Adipocyte (in vitro differentiated cells): ENCODE data around the gene PLA2G10.
"Not testable (repeated sequence)": the region's sequence is repeated elsewhere in the genome, so short reads cannot be mapped to it uniquely, and the experiment has no call there.

Experiments used
- DNase-seq: peaks from one replicate; pipeline ENCODE4 v3.0.0-alpha.2; 2015; ENCODE audit warnings: low read depth
- H3K27me3 ChIP-seq: replicated peaks from 2 replicates; pipeline ENCODE4 v1.7.0; 2013; ENCODE audit warnings: mild to moderate bottlenecking, low read length, moderate library complexity; ENCODE audit not compliant: control insufficient read depth, insufficient read depth
- H3K36me3 ChIP-seq: 2 replicates; pipeline ENCODE4 v1.7.0; 2013; ENCODE audit warnings: low read length, mild to moderate bottlenecking, moderate library complexity; ENCODE audit not compliant: control insufficient read depth, insufficient read depth, severe bottlenecking
- H3K4me1 ChIP-seq: 2 replicates; pipeline ENCODE4 v1.7.0; 2013; ENCODE audit warnings: mild to moderate bottlenecking, low read length, moderate library complexity; ENCODE audit not compliant: control insufficient read depth, insufficient read depth
- H3K4me3 ChIP-seq: 2 replicates; pipeline ENCODE4 v1.7.0; 2013; ENCODE audit warnings: mild to moderate bottlenecking, low read length, moderate library complexity
- H3K9ac ChIP-seq: 2 replicates; pipeline ENCODE4 v1.7.0; 2013; ENCODE audit warnings: mild to moderate bottlenecking, low read length, moderate library complexity
- H3K9me3 ChIP-seq: 2 replicates; pipeline ENCODE4 v1.7.0; 2013; ENCODE audit warnings: mild to moderate bottlenecking, low read length, moderate library complexity; ENCODE audit not compliant: control insufficient read depth

The PLA2G10 gene

DNA sequence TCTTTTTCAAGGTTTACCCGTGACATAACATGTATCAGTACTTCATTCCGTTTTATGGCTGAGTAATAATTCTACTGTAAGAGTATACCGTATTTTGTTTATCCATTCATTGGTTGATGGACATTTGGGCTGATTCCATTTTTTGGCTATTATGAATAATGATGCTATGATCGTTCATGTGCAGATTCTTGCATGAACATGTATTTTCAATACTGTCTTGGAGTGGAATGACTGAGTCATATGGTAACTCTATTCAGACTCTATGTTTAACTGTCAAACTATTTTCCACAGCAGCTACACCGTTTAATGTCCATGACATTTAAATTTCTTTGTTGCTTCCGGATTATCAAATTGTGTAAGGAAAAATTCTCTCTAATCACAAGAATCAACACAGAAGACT, 43.5 kb downstream of the PLA2G10 start:
- DNase-seq, result no peak
- Histone ChIP-seq H3K9me3 (no peaks in the 10 kb centered on the region), H3K27me3 (no peaks in the 10 kb centered on the region), H3K4me1 (no peaks in the 10 kb centered on the region), H3K4me3 (no peak overlapping the region), H3K9ac (no peak overlapping the region), H3K36me3 (peaks cover 83% of the 10 kb centered on the region)

DNA sequence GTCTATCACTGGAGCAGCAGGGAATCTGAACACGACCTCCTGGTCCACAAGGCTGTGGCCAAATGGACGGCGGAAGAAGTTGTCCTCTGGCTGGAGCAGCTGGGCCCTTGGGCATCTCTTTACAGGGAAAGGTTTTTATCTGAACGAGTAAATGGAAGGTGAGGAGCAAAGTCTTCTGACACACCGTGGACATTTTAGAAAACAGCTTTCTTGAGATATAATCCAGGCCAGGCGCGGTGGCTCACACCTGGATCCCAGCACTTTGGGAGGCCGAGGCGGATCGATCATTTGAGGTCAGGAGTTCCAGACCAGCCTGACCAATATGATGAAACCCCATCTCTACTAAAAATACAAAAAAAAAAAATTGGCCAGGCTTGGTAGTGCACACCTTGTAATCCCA, 44.3 kb downstream of the PLA2G10 start:
- H3K4me1 ChIP-seq, result no peaks in the 10 kb centered on the region
- H3K9me3 ChIP-seq, result no peaks in the 10 kb centered on the region
- no peak overlapping the region for H3K4me3 ChIP-seq
- no peak overlapping the region for H3K9ac ChIP-seq
- no peaks in the 10 kb centered on the region for H3K27me3 ChIP-seq
- H3K36me3 ChIP-seq, result peaks cover 83% of the 10 kb centered on the region
- DNase-seq, result no peak

DNA sequence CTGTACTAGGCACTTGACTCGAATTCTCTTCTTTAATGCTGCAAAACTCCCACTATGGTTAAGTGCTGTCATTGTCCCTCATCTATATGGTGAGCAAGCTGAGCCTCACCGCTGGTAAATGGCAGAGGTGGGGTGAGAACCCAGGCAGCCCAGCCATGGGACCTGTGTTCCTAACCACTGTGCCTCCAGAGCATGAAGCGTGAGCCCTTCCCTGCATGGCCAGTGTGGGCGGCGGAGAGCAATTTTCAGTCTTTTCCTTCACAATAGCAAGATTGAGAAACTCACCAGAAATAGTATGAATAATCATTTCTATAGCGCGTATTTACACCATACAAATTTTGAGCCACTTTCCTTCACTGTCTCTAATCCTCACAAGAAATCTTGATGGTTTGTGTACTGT, 52.2 kb downstream of the PLA2G10 start:
- peaks cover 60% of the 10 kb centered on the region for H3K36me3 ChIP-seq
- no peaks in the 10 kb centered on the region for H3K27me3 ChIP-seq
- H3K4me3 ChIP-seq, result no peak overlapping the region
- H3K9me3 ChIP-seq, result no peaks in the 10 kb centered on the region
- peaks cover 7% of the 10 kb centered on the region for H3K4me1 ChIP-seq
- H3K9ac ChIP-seq, result no peak overlapping the region
- no peak for DNase-seq

GRCh38 chr16:14641206-14641605, 52.9 kb downstream of the PLA2G10 start:
- no peak overlapping the region for H3K9ac ChIP-seq
- H3K9me3 ChIP-seq, result no peaks in the 10 kb centered on the region
- H3K4me3 ChIP-seq, result no peak overlapping the region
- H3K36me3 ChIP-seq, result peaks cover 54% of the 10 kb centered on the region
- no peak for DNase-seq
- no peaks in the 10 kb centered on the region for H3K27me3 ChIP-seq
- H3K4me1 ChIP-seq, result peaks cover 7% of the 10 kb centered on the region

- Histone ChIP-seq H3K9me3 (no peaks in the 10 kb centered on the region), H3K36me3 (peaks cover 47% of the 10 kb centered on the region), H3K9ac (no peak overlapping the region), H3K4me3 (no peak overlapping the region), H3K4me1 (peaks cover 9% of the 10 kb centered on the region), H3K27me3 (no peaks in the 10 kb centered on the region)
- DNase-seq, result no peak
Observed at GRCh38 chr16:14640538-14640937, 53.6 kb downstream of the PLA2G10 start.

GRCh38 chr16:14636951-14637240, 57.2 kb downstream of the PLA2G10 start:
- DNase-seq, H3K27me3 ChIP-seq, H3K4me3 ChIP-seq, H3K9ac ChIP-seq, H3K9me3 ChIP-seq: not testable (repeated sequence)
- Histone ChIP-seq H3K36me3 (peaks cover 29% of the 10 kb centered on the region), H3K4me1 (peaks cover 23% of the 10 kb centered on the region)

GRCh38 chr16:14636179-14636950, 57.7 kb downstream of the PLA2G10 start:
- not testable (repeated sequence) for H3K27me3 ChIP-seq, DNase-seq, H3K9me3 ChIP-seq, H3K4me3 ChIP-seq, H3K9ac ChIP-seq
- peaks cover 24% of the 10 kb centered on the region for H3K4me1 ChIP-seq
- peaks cover 29% of the 10 kb centered on the region for H3K36me3 ChIP-seq

DNA sequence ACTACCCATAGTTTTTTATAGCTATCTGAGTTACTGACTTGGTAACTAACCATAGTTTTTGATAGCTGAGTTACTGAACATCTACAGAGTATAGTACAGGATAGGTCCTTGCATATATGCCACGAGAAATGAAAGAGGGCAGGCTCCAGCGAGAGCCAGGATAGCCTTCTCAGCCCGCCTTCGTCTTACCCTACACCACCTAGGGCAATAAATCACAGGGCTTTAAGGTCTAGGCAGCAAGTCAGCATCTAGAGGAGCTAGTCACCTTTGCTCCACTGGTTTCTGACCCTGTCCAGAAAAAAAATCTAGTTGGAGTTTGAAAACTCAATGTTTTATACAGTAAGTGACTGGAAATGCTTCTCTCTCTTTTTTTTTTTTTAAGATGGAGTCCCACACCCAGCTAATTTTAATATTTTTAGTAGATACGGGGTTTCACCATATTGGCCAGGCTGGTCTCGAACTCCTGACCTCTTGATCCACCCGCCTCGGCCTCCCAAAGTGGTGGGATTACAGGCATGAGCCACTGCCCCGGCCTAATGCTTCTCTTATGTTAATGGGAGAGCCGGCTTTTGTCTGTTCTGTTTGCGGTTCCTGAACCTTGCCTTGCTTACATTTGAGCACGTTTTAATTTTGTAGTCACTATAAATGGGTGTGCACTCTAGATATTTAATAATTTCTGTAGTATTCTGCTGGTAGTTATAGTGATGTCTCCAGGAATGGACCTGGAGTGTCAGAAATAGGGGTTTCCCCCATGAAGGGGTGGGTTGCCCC, 58.5 kb downstream of the PLA2G10 start:
- peak overlapping the region; percentile 24 for H3K4me3 ChIP-seq
- H3K9ac ChIP-seq, result no peak overlapping the region
- no peaks in the 10 kb centered on the region for H3K9me3 ChIP-seq
- no peak for DNase-seq
- peaks cover 24% of the 10 kb centered on the region for H3K4me1 ChIP-seq
- peaks cover 24% of the 10 kb centered on the region for H3K36me3 ChIP-seq
- no peaks in the 10 kb centered on the region for H3K27me3 ChIP-seq

DNA sequence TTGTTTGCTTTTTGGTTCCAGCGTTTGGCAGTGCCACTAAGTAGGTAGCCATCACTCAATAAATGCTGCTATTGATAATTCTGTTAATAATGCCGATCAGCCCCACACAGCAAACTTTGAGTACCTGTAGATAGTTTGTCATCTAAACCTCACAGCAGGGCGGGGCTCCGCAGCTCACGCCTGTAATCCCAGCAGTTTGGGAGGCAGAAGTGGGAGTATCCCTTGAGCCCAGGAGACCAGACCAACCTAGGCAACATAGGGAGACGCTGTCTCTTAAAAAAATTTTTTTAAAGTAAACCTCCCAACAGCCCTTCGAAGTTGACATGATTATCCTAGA, 59.8 kb downstream of the PLA2G10 start:
- H3K4me3 ChIP-seq, result peak overlapping the region; percentile 93
- DNase-seq, result no peak
- no peaks in the 10 kb centered on the region for H3K9me3 ChIP-seq
- H3K27me3 ChIP-seq, result no peaks in the 10 kb centered on the region
- H3K36me3 ChIP-seq, result peaks cover 12% of the 10 kb centered on the region
- H3K4me1 ChIP-seq, result peaks cover 29% of the 10 kb centered on the region
- no peak overlapping the region for H3K9ac ChIP-seq

DNA sequence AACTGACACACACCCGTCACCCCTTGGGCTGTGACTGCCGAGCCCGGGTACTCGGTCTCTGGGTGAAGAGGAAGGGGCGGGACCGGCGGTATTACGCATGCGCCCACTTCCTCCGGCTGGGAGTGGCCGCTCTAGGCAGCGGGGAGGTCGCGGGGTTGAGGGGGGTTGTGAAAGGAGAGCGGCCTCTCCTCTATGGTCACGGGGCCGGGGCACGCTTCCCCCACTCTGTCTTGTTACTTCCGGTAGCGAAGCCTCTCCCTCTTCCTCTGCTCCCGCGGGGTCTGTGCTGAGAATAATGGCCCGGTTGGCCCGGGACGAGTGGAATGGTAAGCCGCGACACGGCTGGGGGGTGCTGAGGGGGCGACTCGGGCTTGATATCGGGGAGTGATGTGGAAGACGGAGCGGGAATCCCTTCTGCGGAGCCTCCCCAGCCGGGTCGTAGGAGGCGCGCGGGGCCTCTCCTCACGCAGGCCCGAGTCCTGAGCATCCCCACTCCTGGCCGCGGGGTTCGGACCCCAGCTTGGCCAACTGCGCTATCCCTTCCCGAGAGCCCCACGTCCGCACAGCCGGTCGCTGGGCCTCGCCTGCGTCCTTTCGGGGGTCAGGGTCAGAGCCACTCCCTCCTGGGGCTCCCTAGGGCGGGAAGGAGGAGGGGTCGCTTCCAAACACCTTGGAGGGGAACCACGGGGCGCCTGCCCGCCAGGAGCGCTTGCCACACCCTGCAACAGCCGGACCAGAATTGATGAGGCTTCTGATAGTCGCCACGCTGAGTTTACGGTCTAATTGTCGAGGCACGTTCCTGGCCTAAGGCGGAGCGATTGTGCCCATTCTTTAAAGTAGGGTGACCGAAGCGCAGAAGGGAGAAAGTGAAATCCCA, 61.2 kb downstream of the PLA2G10 start, which contains the start of gene BFAR:
Gene BFAR (plus strand): TSS at position 259 of the 877 bp plus-strand sequence. CDS start 11,396 bp downstream, outside the sequence.
- Histone ChIP-seq H3K27me3 (no peaks in the 10 kb centered on the region), H3K36me3 (peaks cover 2% of the 10 kb centered on the region), H3K4me1 (peaks cover 39% of the 10 kb centered on the region), H3K9me3 (no peaks in the 10 kb centered on the region), H3K4me3 (peak within 1 kb of the TSS; percentile 93), H3K9ac (peak within 1 kb of the TSS; percentile 99)
- peak; percentile 98 for DNase-seq
